Measurements from ENCODE around the gene SSBP1. TPM values are rescaled to one million over a fixed set of nuclear protein-coding genes. Genes with fewer than 3 reads are reported as not detected.

SSBP1 gene
- total RNA-seq, 5 donors from 2014 or later (not counting 1 experiment from before 2014, with no cell fraction given), result 88.1 to 116 (median 91.1) TPM

DNA sequence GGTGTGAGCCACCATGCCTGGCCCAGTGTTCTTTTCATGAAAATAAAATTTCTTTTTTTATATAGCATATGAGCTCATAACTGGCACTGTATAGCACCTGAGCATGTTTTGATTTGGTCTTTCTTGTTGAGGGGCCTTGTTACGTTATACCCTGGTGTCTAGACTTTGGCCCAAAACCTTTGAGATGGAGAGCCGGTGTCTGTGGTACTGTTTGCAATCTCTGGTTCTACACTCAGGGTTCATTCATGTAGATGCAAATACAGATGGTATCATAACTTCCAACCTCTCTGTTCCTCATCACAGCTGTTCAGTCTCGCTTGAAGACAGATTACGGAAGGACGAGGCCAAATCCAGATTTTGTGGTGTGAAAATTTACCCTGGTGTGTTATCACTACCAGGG is 51.8 kb downstream of the SSBP1 start, which contains the start of gene TAS2R5:
TAS2R5 (plus strand) TSS at position 301 of the 400 bp plus-strand sequence. CDS start 145 bp downstream, outside the sequence.
- POLR2A ChIA-PET, result no interaction called here
- CTCF ChIA-PET, result no interaction called here
- peaks cover 33% of the 10 kb centered on the region for H3K36me3 Mint-ChIP-seq

DNA sequence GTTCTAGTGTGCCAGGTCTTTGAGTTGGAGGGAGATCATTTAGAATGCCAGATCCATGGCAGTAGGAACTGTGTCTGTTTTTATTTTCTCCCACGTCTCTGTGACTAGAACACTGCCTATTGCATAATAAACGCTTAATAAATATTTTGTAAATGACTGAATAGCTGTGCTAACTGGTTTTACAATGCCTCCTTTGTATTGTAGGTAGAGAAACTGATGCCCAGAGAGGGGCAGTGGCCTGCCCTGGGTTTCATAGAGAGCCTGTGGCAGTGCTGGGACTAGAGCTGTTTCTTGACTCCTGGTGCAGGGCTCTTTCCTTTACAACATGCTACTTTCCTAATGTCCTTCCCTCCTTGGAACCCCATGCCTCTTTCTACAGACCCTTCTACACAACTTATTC is 54.4 kb downstream of the SSBP1 start:
- peaks cover 4 to 8% of the 10 kb centered on the region in 2 donors for H3K36me3 ChIP-seq (ENCODE audit: control insufficient read depth in 2 of 2, extremely low read depth in 1 of 2, insufficient read depth in 1 of 2, low read length in 1 of 2)
- no CpG with 5 or more reads among the region's 2 CpGs for WGBS (ENCODE audit: insufficient coverage)
- no peak overlapping the region for H3K27ac ChIP-seq (ENCODE audit: low read length)
- ChIA-PET POLR2A (interaction anchor here in 1 of 2 donors (0.6 kb wide), 1 partner anchor 282 kb away, joined by 3 read pairs; no protein-coding TSS in a partner anchor), CTCF (no interaction called here)
- no peaks in the 10 kb centered on the region for H3K4me1 ChIP-seq (ENCODE audit: control insufficient read depth in 1 of 2, extremely low read depth in 1 of 2, insufficient read depth in 2 of 2, low read length in 2 of 2)
- no peaks in the 10 kb centered on the region for H3K4me1 Mint-ChIP-seq
- no peak overlapping the region for H3K4me3 Mint-ChIP-seq
- no peaks in the 10 kb centered on the region for H3K27me3 Mint-ChIP-seq
- no peak overlapping the region for H3K27ac Mint-ChIP-seq
- H3K9me3 ChIP-seq, result no peaks in the 10 kb centered on the region
- H3K4me3 ChIP-seq (ENCODE audit: control insufficient read depth in 1 of 2, extremely low read depth in 1 of 2, low read length in 1 of 2), result no peak overlapping the region
- H3K36me3 Mint-ChIP-seq, result peaks cover 46% of the 10 kb centered on the region
- no peaks in the 10 kb centered on the region for H3K9me3 Mint-ChIP-seq
- DNase-seq, result no peak
- ATAC-seq (replicated peaks in 1 of 4), result no peak
- no peaks in the 10 kb centered on the region for H3K27me3 ChIP-seq (replicated peaks in 1 of 2; ENCODE audit: control insufficient read depth in 2 of 2, extremely low read depth in 1 of 2, insufficient read depth in 2 of 2, low read length in 1 of 2)

More for the DNA sequence above, 51.8 kb downstream of the SSBP1 start, which contains the start of gene TAS2R5:
- Mint-ChIP-seq H3K27ac (no peak within 1 kb of the TSS), H3K4me3 (no peak within 1 kb of the TSS), H3K4me1 (no peaks in the 10 kb centered on the region), H3K27me3 (no peaks in the 10 kb centered on the region), H3K9me3 (no peaks in the 10 kb centered on the region)
- no peak for DNase-seq
- no peaks in the 10 kb centered on the region for H3K9me3 ChIP-seq
- H3K4me3 ChIP-seq (ENCODE audit: control insufficient read depth in 1 of 2, extremely low read depth in 1 of 2, low read length in 1 of 2), result no peak within 1 kb of the TSS
- no peaks in the 10 kb centered on the region for H3K27me3 ChIP-seq (replicated peaks in 1 of 2; ENCODE audit: control insufficient read depth in 2 of 2, extremely low read depth in 1 of 2, insufficient read depth in 2 of 2, low read length in 1 of 2)
- H3K36me3 ChIP-seq (ENCODE audit: control insufficient read depth in 2 of 2, extremely low read depth in 1 of 2, insufficient read depth in 1 of 2, low read length in 1 of 2), result peaks cover 4 to 8% of the 10 kb centered on the region in 2 donors
- 100% methylated on average over 1 of the region's 5 CpGs for WGBS (ENCODE audit: insufficient coverage)
- no peak within 1 kb of the TSS for H3K27ac ChIP-seq (ENCODE audit: low read length)
- no peak for ATAC-seq (replicated peaks in 1 of 4)
- H3K4me1 ChIP-seq (ENCODE audit: control insufficient read depth in 1 of 2, extremely low read depth in 1 of 2, insufficient read depth in 2 of 2, low read length in 2 of 2), result no peaks in the 10 kb centered on the region

Other genes with a start within 250 kb of the SSBP1 start
- gene AGK, start 186.9 kb upstream of the SSBP1 start, total RNA-seq, result 10 to 100 TPM; 22.1 to 39.7 (median 28.8) TPM
- gene DENND11, start 36.2 kb upstream of the SSBP1 start, total RNA-seq, result 10 to 100 TPM; 46.7 to 55.7 (median 54.8) TPM
- not detected for gene WEE2, start 30.0 kb upstream of the SSBP1 start, total RNA-seq
- 1 to 10 TPM in 3 of 5 donors, under 1 TPM in 2; 0.56 to 4.2 (median 2.8) TPM for gene TAS2R3, start 25.7 kb downstream of the SSBP1 start, total RNA-seq
- 1 to 10 TPM in 4 of 5 donors, under 1 TPM in 1; 0.86 to 2.6 (median 2.1) TPM for gene TAS2R4, start 38.3 kb downstream of the SSBP1 start, total RNA-seq
- 1 to 10 TPM; 2.1 to 3.5 (median 3.3) TPM for gene TAS2R5, start 51.9 kb downstream of the SSBP1 start, total RNA-seq
- gene PRSS37, start 103.1 kb downstream of the SSBP1 start, total RNA-seq, result not detected
- not detected for gene OR9A4, start 178.0 kb downstream of the SSBP1 start, total RNA-seq
- not detected for gene CLEC5A, start 208.6 kb downstream of the SSBP1 start, total RNA-seq
- not detected for gene TAS2R38, start 235.4 kb downstream of the SSBP1 start, total RNA-seq